DMS53 treated with DMSO at 0.1 percent for 48 hours (cell line): ENCODE data around the gene RBM17.
"Not testable (repeated sequence)": the region's sequence is repeated elsewhere in the genome, so short reads cannot be mapped to it uniquely, and the experiment has no call there.

ENCODE experiments used
- DNase-seq: peaks from one replicate; lab custom pipeline; 2025; ENCODE audit not compliant: unreplicated experiment; lab: John Stamatoyannopoulos, UW

The RBM17 gene

GRCh38 chr10:6134099-6134823 is 45.4 kb downstream of the RBM17 start:
- DNase-seq = no peak

- DNase-seq = no peak
Measured at GRCh38 chr10:6135039-6135438, 46.2 kb downstream of the RBM17 start.

- DNase-seq = no peak
Measured at GRCh38 chr10:6135589-6136168, 46.8 kb downstream of the RBM17 start.

- DNase-seq = no peak
Measured at GRCh38 chr10:6136215-6137201, 47.7 kb downstream of the RBM17 start.

GRCh38 chr10:6138456-6138855 is 49.6 kb downstream of the RBM17 start:
- no peak for DNase-seq

- DNase-seq = no peak
Measured at GRCh38 chr10:6139470-6139869, 50.6 kb downstream of the RBM17 start.

- DNase-seq = no peak
Measured at GRCh38 chr10:6140141-6140841, 51.5 kb downstream of the RBM17 start.

GRCh38 chr10:6140965-6141295 is 52.1 kb downstream of the RBM17 start:
- no peak for DNase-seq

- DNase-seq = no peak
Measured at GRCh38 chr10:6141296-6142151, 52.7 kb downstream of the RBM17 start.

- DNase-seq = not testable (repeated sequence)
Measured at GRCh38 chr10:6142186-6142585, 53.4 kb downstream of the RBM17 start.

- DNase-seq = no peak
Measured at GRCh38 chr10:6142644-6143043, 53.8 kb downstream of the RBM17 start.

GRCh38 chr10:6143181-6143580 is 54.3 kb downstream of the RBM17 start:
- DNase-seq = no peak

GRCh38 chr10:6144406-6145165 is 55.8 kb downstream of the RBM17 start:
- peak; percentile 76 for DNase-seq

GRCh38 chr10:6145166-6145987 is 56.5 kb downstream of the RBM17 start:
- no peak for DNase-seq

GRCh38 chr10:6146013-6146785 is 57.4 kb downstream of the RBM17 start:
- DNase-seq = no peak

- no peak for DNase-seq
Measured at GRCh38 chr10:6146921-6147320, 58.1 kb downstream of the RBM17 start.

GRCh38 chr10:6148251-6148701 is 59.4 kb downstream of the RBM17 start:
- no peak for DNase-seq

- no peak for DNase-seq
Measured at GRCh38 chr10:6148908-6149307, 60.1 kb downstream of the RBM17 start.
